ENCODE data around the gene C22orf31. TPM values are rescaled to one million over a fixed set of nuclear protein-coding genes. Genes with fewer than 3 reads are reported as not detected.

C22orf31 gene
- total and polyA plus RNA-seq, 2 donors (not counting 3 experiments of a cell fraction or from before 2014, with no cell fraction given): not detected

DNA sequence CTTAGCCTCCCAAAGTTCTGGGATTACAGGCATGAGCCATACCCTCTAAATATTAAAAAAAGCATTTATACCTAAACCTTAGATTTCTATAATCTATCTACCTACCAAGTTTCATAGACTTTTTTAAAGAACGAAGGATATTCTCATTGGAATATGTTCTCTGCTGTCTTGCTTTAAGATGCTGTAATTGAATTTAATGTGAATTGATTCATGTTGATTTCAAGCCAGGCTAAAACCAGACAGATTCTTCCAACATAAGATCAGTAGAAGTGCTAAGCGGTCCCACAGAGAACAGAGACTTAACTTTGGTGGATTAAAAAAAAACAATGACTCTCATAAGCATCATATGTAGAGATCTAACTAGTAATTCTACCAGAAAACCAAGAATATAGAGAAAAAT lies 25.4 kb upstream of the C22orf31 start:
- dilution Hi-C loops (cut with MboI; ENCODE audit: extremely low pct_ligation_motif_present, low sequenced_read_pairs) (no loop called here), intact Hi-C loops (cut with micrococcal nuclease) (no loop called here)
- no TSS peak for BruUV-seq (replicated peaks)
- POLR2A ChIA-PET: no interaction called here
- Histone ChIP-seq H4K20me1 (replicated peaks; ENCODE audit: control insufficient read depth, extremely low read depth, insufficient read depth, low read length) (no peaks in the 10 kb centered on the region), H3K9ac (replicated peaks; ENCODE audit: extremely low read depth, insufficient read depth, low read length) (no peak overlapping the region), H3K79me2 (ENCODE audit: control insufficient read depth, insufficient read depth, low read length) (no peaks in the 10 kb centered on the region), H3K9me1 (replicated peaks; ENCODE audit: control insufficient read depth, extremely low read depth, insufficient read depth, low read length) (no peaks in the 10 kb centered on the region), H3K27ac (ENCODE audit: insufficient read depth, low read depth, low read length) (no peak overlapping the region), H2AFZ (ENCODE audit: low read depth, low read length) (no peak overlapping the region), H3K9me3 (replicated peaks; ENCODE audit: control insufficient read depth, insufficient read depth, low read length) (no peaks in the 10 kb centered on the region), H3K4me3 (replicated peaks in 1 of 3; ENCODE audit: insufficient read depth in 1 of 3, low read depth in 1 of 3, low read length in 3 of 3) (no peak overlapping the region), H3K36me3 (ENCODE audit: control insufficient read depth in 2 of 2, extremely low read depth in 1 of 2, insufficient read depth in 2 of 2, low read length in 2 of 2) (no peaks in the 10 kb centered on the region), H3K4me2 (ENCODE audit: insufficient read depth, low read length) (no peak overlapping the region), H3K27me3 (ENCODE audit: control insufficient read depth in 2 of 2, insufficient read depth in 2 of 2, low read length in 2 of 2) (peaks cover 6 to 9% of the 10 kb centered on the region in 2 experiments), H3K4me1 (ENCODE audit: control insufficient read depth, extremely low read depth, insufficient read depth, low read length) (no peaks in the 10 kb centered on the region)
- TF ChIP-seq, protein P1, sequence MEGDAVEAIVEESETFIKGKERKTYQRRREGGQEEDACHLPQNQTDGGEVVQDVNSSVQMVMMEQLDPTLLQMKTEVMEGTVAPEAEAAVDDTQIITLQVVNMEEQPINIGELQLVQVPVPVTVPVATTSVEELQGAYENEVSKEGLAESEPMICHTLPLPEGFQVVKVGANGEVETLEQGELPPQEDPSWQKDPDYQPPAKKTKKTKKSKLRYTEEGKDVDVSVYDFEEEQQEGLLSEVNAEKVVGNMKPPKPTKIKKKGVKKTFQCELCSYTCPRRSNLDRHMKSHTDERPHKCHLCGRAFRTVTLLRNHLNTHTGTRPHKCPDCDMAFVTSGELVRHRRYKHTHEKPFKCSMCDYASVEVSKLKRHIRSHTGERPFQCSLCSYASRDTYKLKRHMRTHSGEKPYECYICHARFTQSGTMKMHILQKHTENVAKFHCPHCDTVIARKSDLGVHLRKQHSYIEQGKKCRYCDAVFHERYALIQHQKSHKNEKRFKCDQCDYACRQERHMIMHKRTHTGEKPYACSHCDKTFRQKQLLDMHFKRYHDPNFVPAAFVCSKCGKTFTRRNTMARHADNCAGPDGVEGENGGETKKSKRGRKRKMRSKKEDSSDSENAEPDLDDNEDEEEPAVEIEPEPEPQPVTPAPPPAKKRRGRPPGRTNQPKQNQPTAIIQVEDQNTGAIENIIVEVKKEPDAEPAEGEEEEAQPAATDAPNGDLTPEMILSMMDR (IDR thresholded peaks at IDR 0.05; ENCODE audit: extremely low read depth in 1 of 2, insufficient read depth in 1 of 2, low read depth in 1 of 2, low read length in 2 of 2): no peak
- TF ChIP-seq EZH2 (IDR thresholded peaks at IDR 0.05; ENCODE audit: borderline replicate concordance, low read depth, low read length, severe bottlenecking) (no peak), FOS (IDR thresholded peaks at IDR 0.05; ENCODE audit: borderline replicate concordance, insufficient read depth, low read length) (no peak)
- CTCF ChIA-PET: interaction anchor here (1.7 kb wide), 1 partner anchor 46 kb away, joined by 3 read pairs; no protein-coding TSS in a partner anchor
- DNase-seq (ENCODE audit: low read depth, low spot score) (no peak), FAIRE-seq (no peak)

DNA sequence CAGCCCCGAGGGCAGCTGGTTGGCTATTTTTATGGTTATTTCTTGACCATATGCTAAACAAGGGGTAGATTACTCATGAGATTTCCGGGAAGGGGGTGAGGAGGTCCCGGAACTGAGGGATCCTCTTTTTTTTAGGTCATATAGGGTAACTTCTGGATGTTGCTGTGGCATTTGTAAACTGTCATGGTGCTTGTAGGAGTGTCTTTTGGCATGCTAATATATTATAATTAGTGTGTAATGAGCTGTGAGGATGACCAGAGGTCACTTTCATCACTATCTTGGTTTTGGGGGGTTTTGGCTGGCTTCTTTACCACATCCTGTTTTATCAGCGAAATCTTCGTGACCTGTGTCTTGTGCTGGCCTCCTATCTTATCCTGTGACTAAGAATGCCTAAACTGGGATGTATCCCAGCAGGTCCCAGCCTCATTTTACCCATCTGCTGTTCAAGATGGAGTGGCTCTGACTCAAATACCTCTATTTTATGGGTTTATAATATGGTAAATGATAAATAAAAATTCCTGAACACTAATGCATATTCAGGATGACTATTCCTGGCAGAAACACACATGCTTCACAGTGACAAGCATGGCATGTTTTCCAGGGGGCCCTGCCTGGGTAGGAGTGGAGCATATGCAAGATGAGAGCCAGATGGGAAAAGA lies 22.4 kb upstream of the C22orf31 start:
- Histone ChIP-seq H3K4me3 (replicated peaks in 1 of 3; ENCODE audit: insufficient read depth in 1 of 3, low read depth in 1 of 3, low read length in 3 of 3) (no peak overlapping the region), H3K9me3 (replicated peaks; ENCODE audit: control insufficient read depth, insufficient read depth, low read length) (no peaks in the 10 kb centered on the region), H3K27me3 (ENCODE audit: control insufficient read depth in 2 of 2, insufficient read depth in 2 of 2, low read length in 2 of 2) (peaks cover 0 to 2% of the 10 kb centered on the region in 2 experiments), H4K20me1 (replicated peaks; ENCODE audit: control insufficient read depth, extremely low read depth, insufficient read depth, low read length) (no peaks in the 10 kb centered on the region), H3K9ac (replicated peaks; ENCODE audit: extremely low read depth, insufficient read depth, low read length) (no peak overlapping the region), H3K4me1 (ENCODE audit: control insufficient read depth, extremely low read depth, insufficient read depth, low read length) (no peaks in the 10 kb centered on the region), H2AFZ (ENCODE audit: low read depth, low read length) (no peak overlapping the region), H3K27ac (ENCODE audit: insufficient read depth, low read depth, low read length) (no peak overlapping the region), H3K9me1 (replicated peaks; ENCODE audit: control insufficient read depth, extremely low read depth, insufficient read depth, low read length) (no peaks in the 10 kb centered on the region), H3K4me2 (ENCODE audit: insufficient read depth, low read length) (no peak overlapping the region), H3K79me2 (ENCODE audit: control insufficient read depth, insufficient read depth, low read length) (no peaks in the 10 kb centered on the region), H3K36me3 (ENCODE audit: control insufficient read depth in 2 of 2, extremely low read depth in 1 of 2, insufficient read depth in 2 of 2, low read length in 2 of 2) (no peaks in the 10 kb centered on the region)
- POLR2A ChIA-PET: no interaction called here
- no TSS peak for BruUV-seq (replicated peaks)
- intact Hi-C loops (cut with micrococcal nuclease) (no loop called here), dilution Hi-C loops (cut with MboI; ENCODE audit: extremely low pct_ligation_motif_present, low sequenced_read_pairs) (no loop called here)
- TF ChIP-seq EZH2 (IDR thresholded peaks at IDR 0.05; ENCODE audit: borderline replicate concordance, low read depth, low read length, severe bottlenecking): no peak
- TF ChIP-seq FOS (IDR thresholded peaks at IDR 0.05; ENCODE audit: borderline replicate concordance, insufficient read depth, low read length): no peak
- TF ChIP-seq GATA2 (IDR thresholded peaks at IDR 0.05; ENCODE audit: insufficient read depth, insufficient read length, low read depth, low read length): no peak
- TF ChIP-seq JUN (IDR thresholded peaks at IDR 0.05; ENCODE audit: borderline replicate concordance, insufficient read depth, insufficient read length, low read depth): no peak
- no peak for TF ChIP-seq POLR2AphosphoS5 (IDR thresholded peaks at IDR 0.05; ENCODE audit: insufficient read depth, low read depth, low read length)
- TF ChIP-seq POLR2A (IDR thresholded peaks at IDR 0.05; ENCODE audit: low read depth, low read length): no peak
- no peak for TF ChIP-seq MYC (IDR thresholded peaks at IDR 0.05; ENCODE audit: low read depth, low read length)
- TF ChIP-seq, protein P1 (IDR thresholded peaks at IDR 0.05; ENCODE audit: extremely low read depth in 1 of 2, insufficient read depth in 1 of 2, low read depth in 1 of 2, low read length in 2 of 2): no peak
- TF ChIP-seq, protein P2, sequence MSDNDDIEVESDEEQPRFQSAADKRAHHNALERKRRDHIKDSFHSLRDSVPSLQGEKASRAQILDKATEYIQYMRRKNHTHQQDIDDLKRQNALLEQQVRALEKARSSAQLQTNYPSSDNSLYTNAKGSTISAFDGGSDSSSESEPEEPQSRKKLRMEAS (IDR thresholded peaks at IDR 0.05; ENCODE audit: insufficient read depth, insufficient read length): no peak
- CTCF ChIA-PET: no interaction called here
- DNase-seq (ENCODE audit: low read depth, low spot score) (no peak), FAIRE-seq (no peak)
